ENCODE data around the gene OIT3. TPM values are rescaled to one million over a fixed set of nuclear protein-coding genes. Genes with fewer than 3 reads are reported as not detected.

The OIT3 gene
- total and polyA plus RNA-seq, 2 of the 4 experiments (the other 2 are of a cell fraction), result not detected

GRCh38 chr10:72918352-72918751, 24.8 kb downstream of the OIT3 start:
- Histone ChIP-seq H2AFZ (replicated peaks; ENCODE audit: low read length, poor library complexity) (no peak overlapping the region), H3K9me1 (ENCODE audit: insufficient read depth, low read length) (no peaks in the 10 kb centered on the region), H3K27me3 (ENCODE audit: control insufficient read depth, insufficient read depth, low read length) (peaks cover under 1% of the 10 kb centered on the region; the same call in 1 of the 2 replicates), H3K4me1 (ENCODE audit: control insufficient read depth, insufficient read depth, low read length) (no peaks in the 10 kb centered on the region), H3K4me2 (ENCODE audit: low read depth, low read length) (no peak overlapping the region), H2BK5ac (ENCODE audit: low read depth, low read length, poor library complexity, severe bottlenecking) (no peak overlapping the region), H2AK9ac (replicated peaks; ENCODE audit: low read depth, low read length, poor library complexity) (no peak overlapping the region), H4K20me1 (ENCODE audit: insufficient read depth, low read length) (no peaks in the 10 kb centered on the region), H3K36me3 (ENCODE audit: control insufficient read depth, insufficient read depth, low read length) (no peaks in the 10 kb centered on the region), H3K4ac (ENCODE audit: low read depth, low read length) (no peak overlapping the region), H3K23ac (ENCODE audit: low read depth, low read length) (no peak overlapping the region), H3K27ac (ENCODE audit: insufficient read depth, low read length) (no peak overlapping the region), H3K4me3 (ENCODE audit: insufficient read depth, low read depth, low read length) (no peak overlapping the region), H2BK20ac (ENCODE audit: low read depth, low read length) (no peak overlapping the region), H2BK15ac (ENCODE audit: low read depth, low read length) (no peak overlapping the region), H3K56ac (ENCODE audit: extremely low read depth, insufficient read depth, low read length) (no peak overlapping the region), H3K9me3 (ENCODE audit: control insufficient read depth, insufficient read depth, low read length) (peaks cover 5% of the 10 kb centered on the region; the same call in 1 of the 2 replicates), H3K79me1 (ENCODE audit: low read depth in 1 of 2, low read length in 2 of 2) (no peaks in the 10 kb centered on the region), H4K91ac (ENCODE audit: insufficient read depth, low read depth, low read length) (no peak overlapping the region), H4K5ac (ENCODE audit: low read depth, low read length) (no peak overlapping the region), H3K9ac (ENCODE audit: low read depth, low read length) (no peak overlapping the region), H4K8ac (ENCODE audit: low read depth in 2 of 2, low read length in 2 of 2) (no peak overlapping the region), H3K18ac (ENCODE audit: low read depth, low read length) (no peak overlapping the region), H3K14ac (replicated peaks; ENCODE audit: low read depth, low read length) (no peak overlapping the region), H2AK5ac (ENCODE audit: low read depth, low read length) (no peak overlapping the region), H2BK120ac (ENCODE audit: low read depth, low read length) (no peak overlapping the region)
- ChIA-PET POLR2A (ENCODE audit: unreplicated experiment) (no interaction called here), CTCF (no interaction called here)
- dilution Hi-C loops (cut with HindIII; ENCODE audit: low sequenced_read_pairs, unreplicated experiment), result no loop called here
- no peak for TF ChIP-seq MAZ (IDR thresholded peaks at IDR 0.05; ENCODE audit: borderline replicate concordance, low read depth, low read length)
- TF ChIP-seq, protein P1, sequence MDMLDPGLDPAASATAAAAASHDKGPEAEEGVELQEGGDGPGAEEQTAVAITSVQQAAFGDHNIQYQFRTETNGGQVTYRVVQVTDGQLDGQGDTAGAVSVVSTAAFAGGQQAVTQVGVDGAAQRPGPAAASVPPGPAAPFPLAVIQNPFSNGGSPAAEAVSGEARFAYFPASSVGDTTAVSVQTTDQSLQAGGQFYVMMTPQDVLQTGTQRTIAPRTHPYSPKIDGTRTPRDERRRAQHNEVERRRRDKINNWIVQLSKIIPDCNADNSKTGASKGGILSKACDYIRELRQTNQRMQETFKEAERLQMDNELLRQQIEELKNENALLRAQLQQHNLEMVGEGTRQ (IDR thresholded peaks at IDR 0.05; ENCODE audit: low read depth, low read length), result no peak
- no peak for TF ChIP-seq CHD1 (IDR thresholded peaks at IDR 0.05; ENCODE audit: low read depth, low read length)
- no peak for TF ChIP-seq POLR2A (IDR thresholded peaks at IDR 0.05; ENCODE audit: low read depth, low read length)
- TF ChIP-seq, protein P2, sequence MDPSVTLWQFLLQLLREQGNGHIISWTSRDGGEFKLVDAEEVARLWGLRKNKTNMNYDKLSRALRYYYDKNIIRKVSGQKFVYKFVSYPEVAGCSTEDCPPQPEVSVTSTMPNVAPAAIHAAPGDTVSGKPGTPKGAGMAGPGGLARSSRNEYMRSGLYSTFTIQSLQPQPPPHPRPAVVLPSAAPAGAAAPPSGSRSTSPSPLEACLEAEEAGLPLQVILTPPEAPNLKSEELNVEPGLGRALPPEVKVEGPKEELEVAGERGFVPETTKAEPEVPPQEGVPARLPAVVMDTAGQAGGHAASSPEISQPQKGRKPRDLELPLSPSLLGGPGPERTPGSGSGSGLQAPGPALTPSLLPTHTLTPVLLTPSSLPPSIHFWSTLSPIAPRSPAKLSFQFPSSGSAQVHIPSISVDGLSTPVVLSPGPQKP (IDR thresholded peaks at IDR 0.05; ENCODE audit: borderline replicate concordance, low read depth, low read length), result no peak
- no peak for TF ChIP-seq BHLHE40 (IDR thresholded peaks at IDR 0.05; ENCODE audit: low read depth, low read length)
- TF ChIP-seq MAFK (IDR thresholded peaks at IDR 0.05; ENCODE audit: low read depth, low read length), result no peak
- no peak for TF ChIP-seq SMC3 (IDR thresholded peaks at IDR 0.05; ENCODE audit: low read depth, low read length)
- TF ChIP-seq FOS (IDR thresholded peaks at IDR 0.05; ENCODE audit: low read depth, low read length), result no peak
- TF ChIP-seq CEBPB (IDR thresholded peaks at IDR 0.05; ENCODE audit: low read depth, low read length), result no peak
- TF ChIP-seq CTCF (conservative IDR thresholded peaks at IDR 0.05; ENCODE audit: low read depth, low read length), result no peak
- no peak for TF ChIP-seq MXI1 (IDR thresholded peaks at IDR 0.05; ENCODE audit: borderline replicate concordance, low read depth, low read length)
- no peak for TF ChIP-seq RFX5 (IDR thresholded peaks at IDR 0.05; ENCODE audit: low read depth, low read length)
- no peak for TF ChIP-seq NFE2L2 (IDR thresholded peaks at IDR 0.05; ENCODE audit: low read depth, low read length)
- TF ChIP-seq RAD21 (IDR thresholded peaks at IDR 0.05; ENCODE audit: low read length), result no peak
- TF ChIP-seq RCOR1 (IDR thresholded peaks at IDR 0.05; ENCODE audit: insufficient replicate concordance, low read length), result no peak
- no peak for DNase-seq
- ATAC-seq (ENCODE audit: low read depth), result no peak
- in situ Hi-C loops (cut with MboI; ENCODE audit: low sequenced_read_pairs), result no loop called here
- 67% methylated on average over 1 of the region's 8 CpGs; no CpG with 5 or more reads in 1 of the 2 experiments for WGBS, 2 experiments (ENCODE audit: extremely low coverage in 2 of 2, insufficient read length in 1 of 2)
- BruUV-seq (replicated peaks), result no TSS peak
- intact Hi-C loops (cut with micrococcal nuclease), result no loop called here
